ENCODE measurements around the gene CLDN16.

Gene CLDN16, protein sequence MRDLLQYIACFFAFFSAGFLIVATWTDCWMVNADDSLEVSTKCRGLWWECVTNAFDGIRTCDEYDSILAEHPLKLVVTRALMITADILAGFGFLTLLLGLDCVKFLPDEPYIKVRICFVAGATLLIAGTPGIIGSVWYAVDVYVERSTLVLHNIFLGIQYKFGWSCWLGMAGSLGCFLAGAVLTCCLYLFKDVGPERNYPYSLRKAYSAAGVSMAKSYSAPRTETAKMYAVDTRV

DNA sequence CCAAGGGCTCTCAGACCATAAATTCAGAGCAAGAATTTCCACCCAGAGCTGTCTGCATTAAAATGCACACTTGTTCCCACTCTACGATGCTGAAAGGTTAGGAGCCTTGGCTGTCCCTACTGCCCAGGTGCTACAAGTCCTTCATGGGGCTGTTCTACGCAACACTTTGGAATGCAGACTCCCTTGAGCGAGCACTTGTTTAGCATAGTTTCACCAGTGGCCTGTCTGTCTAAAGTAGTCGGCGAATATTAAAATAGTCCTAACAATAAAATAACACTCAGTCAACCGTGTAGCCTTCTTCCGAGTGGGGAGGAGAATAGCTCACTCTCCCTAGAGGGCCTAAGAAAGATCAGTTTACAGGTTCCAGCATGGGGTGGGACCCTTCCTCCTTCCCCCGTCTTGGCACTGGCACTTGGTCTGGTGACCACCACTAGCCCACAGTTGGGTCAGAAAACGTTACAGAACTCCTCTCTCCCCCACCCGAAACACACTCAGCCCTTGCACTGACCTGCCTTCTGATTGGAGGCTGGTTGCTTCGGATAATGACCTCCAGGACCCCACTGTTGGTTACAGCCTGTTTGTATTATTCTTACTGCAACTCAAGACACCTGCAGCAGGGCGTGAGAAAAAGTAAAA, at the start of gene CLDN16:
CLDN16 (plus strand) TSS at position 586 of the 636 bp plus-strand sequence. CDS start 167 bp downstream, outside the sequence.
- no peak for DNase-seq (ENCODE audit: extremely low read depth, low read depth)
- H3K4me3 ChIP-seq (replicated peaks; ENCODE audit: low read depth, low read length) = no peak within 1 kb of the TSS
- TF ChIP-seq CTCF (IDR thresholded peaks at IDR 0.05; ENCODE audit: low read depth, low read length, missing control alignments) = no peak

- H3K4me3 ChIP-seq (replicated peaks; ENCODE audit: low read depth, low read length) = no peak overlapping the region
- no peak for TF ChIP-seq CTCF (IDR thresholded peaks at IDR 0.05; ENCODE audit: low read depth, low read length, missing control alignments)
- no peak for DNase-seq (ENCODE audit: extremely low read depth, low read depth)
Measured at GRCh38 chr3:190338717-190339116, 49.2 kb upstream of the CLDN16 start.

DNA sequence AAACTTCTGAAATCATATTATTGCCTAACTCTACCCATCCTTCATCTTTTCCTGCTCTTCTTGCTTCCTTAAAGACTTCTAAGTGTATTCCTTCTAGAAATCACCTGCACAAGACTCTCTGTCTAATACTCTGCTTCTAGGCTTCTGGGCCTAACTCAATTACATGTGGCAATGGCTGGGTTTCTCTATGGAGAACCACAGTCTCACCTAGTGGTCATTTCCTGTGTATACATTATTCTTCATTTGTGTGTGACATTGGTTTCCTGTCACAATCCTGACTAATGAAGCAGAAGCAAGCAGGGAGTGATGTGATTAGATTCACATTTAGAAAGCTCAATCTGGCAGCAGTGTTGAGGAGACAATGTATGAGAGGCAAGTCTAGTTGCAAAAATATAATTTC, 48.8 kb upstream of the CLDN16 start:
- no peak for DNase-seq (ENCODE audit: extremely low read depth, low read depth)
- TF ChIP-seq CTCF (IDR thresholded peaks at IDR 0.05; ENCODE audit: low read depth, low read length, missing control alignments) = peak; percentile 20
- no peak overlapping the region for H3K4me3 ChIP-seq (replicated peaks; ENCODE audit: low read depth, low read length)

- no peak for TF ChIP-seq CTCF (IDR thresholded peaks at IDR 0.05; ENCODE audit: low read depth, low read length, missing control alignments)
- DNase-seq (ENCODE audit: extremely low read depth, low read depth) = no peak
- no peak overlapping the region for H3K4me3 ChIP-seq (replicated peaks; ENCODE audit: low read depth, low read length)
Measured at GRCh38 chr3:190340071-190340470, 47.9 kb upstream of the CLDN16 start.

- TF ChIP-seq CTCF (IDR thresholded peaks at IDR 0.05; ENCODE audit: low read depth, low read length, missing control alignments) = no peak
- DNase-seq (ENCODE audit: extremely low read depth, low read depth) = no peak
- H3K4me3 ChIP-seq (replicated peaks; ENCODE audit: low read depth, low read length) = no peak overlapping the region; the same call in 1 of the 2 replicates
Measured at GRCh38 chr3:190345027-190345821, 42.7 kb upstream of the CLDN16 start.

- H3K4me3 ChIP-seq (replicated peaks; ENCODE audit: low read depth, low read length) = no peak overlapping the region
- DNase-seq (ENCODE audit: extremely low read depth, low read depth) = no peak
- no peak for TF ChIP-seq CTCF (IDR thresholded peaks at IDR 0.05; ENCODE audit: low read depth, low read length, missing control alignments)
Measured at GRCh38 chr3:190345878-190346277, 42.1 kb upstream of the CLDN16 start.

All from HFF-Myc (cell line).